Astrocyte (in vitro differentiated cells and primary cell): Measurements from ENCODE around the gene AUP1.

Experiments
- EZH2 ChIP-seq: IDR thresholded peaks from 2 replicates; pipeline ENCODE4 v1.6.1; 2012; ENCODE audit warnings: mild to moderate bottlenecking, low read length, inconsistent platforms; ENCODE audit not compliant: insufficient read depth
- TF ChIP-seq, protein P1 (sequence below): IDR thresholded peaks from 2 replicates; pipeline ENCODE4 v1.5.1; 2011; ENCODE audit warnings: low read depth, mild to moderate bottlenecking, inconsistent platforms, low read length, moderate library complexity; ENCODE audit not compliant: insufficient read depth

DNA sequence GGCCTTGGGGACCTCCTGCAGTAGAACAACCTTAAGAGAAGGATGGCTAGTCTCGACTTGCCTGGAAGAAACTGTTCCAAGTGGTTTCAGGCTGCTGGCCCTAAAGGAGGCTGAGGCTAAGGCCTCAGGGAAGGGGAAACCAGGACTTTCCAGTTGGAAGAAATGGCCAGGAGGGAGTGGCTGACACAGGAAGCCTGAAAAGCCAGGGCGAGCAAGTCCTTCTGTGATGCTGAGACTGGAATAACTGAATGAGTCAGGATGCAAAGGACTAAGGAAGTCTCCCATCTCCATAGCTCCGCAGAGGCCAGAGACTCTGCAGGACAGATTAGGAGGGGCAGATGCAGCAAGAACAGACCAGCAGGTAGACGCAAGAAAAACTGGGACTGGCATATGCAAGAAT, 7.6 kb upstream of the AUP1 start:
- TF ChIP-seq, protein P1, sequence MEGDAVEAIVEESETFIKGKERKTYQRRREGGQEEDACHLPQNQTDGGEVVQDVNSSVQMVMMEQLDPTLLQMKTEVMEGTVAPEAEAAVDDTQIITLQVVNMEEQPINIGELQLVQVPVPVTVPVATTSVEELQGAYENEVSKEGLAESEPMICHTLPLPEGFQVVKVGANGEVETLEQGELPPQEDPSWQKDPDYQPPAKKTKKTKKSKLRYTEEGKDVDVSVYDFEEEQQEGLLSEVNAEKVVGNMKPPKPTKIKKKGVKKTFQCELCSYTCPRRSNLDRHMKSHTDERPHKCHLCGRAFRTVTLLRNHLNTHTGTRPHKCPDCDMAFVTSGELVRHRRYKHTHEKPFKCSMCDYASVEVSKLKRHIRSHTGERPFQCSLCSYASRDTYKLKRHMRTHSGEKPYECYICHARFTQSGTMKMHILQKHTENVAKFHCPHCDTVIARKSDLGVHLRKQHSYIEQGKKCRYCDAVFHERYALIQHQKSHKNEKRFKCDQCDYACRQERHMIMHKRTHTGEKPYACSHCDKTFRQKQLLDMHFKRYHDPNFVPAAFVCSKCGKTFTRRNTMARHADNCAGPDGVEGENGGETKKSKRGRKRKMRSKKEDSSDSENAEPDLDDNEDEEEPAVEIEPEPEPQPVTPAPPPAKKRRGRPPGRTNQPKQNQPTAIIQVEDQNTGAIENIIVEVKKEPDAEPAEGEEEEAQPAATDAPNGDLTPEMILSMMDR = no peak
- TF ChIP-seq EZH2 = no peak
